GM19043 (cell line): ENCODE results near the gene KCNJ15.
"Not testable (repeated sequence)": the region's sequence is repeated elsewhere in the genome, so short reads cannot be mapped to it uniquely, and the experiment has no call there.

ENCODE experiments used
- ATAC-seq: cut with Tn5 transposase; IDR thresholded peaks from one replicate; pipeline ENCODE4 v1.9.1; 2021; ENCODE audit warnings: low read depth; ENCODE audit not compliant: unreplicated experiment

Gene KCNJ15

DNA sequence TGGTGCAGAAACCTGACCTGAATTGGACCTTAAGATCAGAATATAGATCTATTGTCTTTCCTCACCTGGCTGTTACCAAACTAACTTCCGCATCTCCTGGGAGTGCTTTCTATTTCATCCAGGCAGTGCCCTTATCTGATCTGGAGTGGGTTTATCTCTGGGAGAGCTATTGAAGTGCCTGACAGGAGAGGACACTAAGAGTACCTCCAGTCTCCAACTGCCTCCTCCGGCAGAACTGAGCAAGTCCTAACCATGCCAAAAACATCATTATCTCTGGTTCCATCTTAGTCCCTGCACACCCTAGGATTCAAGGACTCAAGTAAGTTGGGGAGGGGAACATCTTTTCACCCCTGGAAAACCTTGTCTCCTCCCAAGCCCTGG lies 12.4 kb upstream of the KCNJ15 start:
- ATAC-seq = no peak

DNA sequence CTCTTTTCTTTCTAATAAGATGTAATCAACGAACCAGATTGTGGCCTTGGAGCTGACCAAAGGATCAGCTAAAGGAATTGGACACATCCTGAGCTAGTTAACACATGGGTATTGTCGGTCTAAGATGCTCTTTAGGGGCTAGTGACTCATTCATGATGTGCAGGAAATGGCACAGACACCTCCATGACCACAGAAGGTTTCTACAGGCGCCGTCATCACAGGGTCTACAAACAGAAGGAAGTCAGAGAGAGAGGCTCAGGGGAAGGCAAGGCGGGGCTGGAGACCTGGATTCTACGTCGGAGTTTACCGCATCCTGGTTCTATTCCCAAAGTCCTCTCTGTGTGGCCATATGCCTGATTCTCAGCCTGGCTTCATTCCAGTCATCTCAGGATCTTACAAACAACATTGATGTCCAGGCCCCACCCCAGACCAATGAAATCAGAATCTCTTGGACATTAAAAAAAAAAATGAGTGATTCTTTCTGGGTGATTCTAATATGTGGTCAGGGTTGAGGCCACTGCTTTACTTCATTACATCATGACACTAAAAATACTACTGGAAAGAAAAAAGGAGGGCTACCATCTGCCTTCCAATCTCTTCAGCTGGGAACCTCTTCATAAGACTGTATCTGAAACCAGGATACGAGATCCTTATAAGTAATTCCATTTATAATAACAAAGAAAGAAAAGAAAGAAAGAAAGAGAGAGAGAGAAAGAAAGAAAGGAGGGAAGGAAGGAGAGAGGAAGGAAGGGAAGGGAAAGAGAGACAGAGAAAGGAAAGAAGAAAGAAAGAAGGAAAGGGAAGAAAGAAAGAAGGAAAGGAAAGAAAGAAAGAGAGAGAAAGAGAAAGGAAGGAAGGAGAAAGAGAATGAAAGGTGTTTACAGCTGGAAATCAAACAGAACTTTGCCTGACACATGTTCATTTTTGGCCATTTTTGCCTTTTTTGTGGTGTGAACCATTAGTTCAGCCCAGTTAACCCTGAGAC lies 11.6 kb upstream of the KCNJ15 start:
- peak; percentile 83 for ATAC-seq

DNA sequence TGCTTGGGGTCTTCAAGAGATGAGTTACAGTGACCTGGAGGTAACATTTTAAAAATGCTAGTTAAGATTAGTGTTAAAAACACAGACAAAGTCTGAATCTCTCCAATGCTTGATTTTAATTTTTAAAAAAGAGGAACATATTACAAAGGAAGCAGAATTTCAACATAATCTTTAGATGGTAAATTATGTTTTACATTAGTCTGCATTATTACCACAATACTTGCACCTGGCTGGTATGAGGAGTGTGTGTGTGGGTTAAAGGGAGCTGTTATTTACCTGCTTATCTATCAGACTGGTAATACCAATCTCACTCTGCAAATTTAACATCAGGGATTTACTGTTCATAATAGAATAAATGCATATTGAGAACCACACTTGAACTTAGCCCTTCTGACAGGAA lies 10.3 kb upstream of the KCNJ15 start:
- ATAC-seq = no peak

DNA sequence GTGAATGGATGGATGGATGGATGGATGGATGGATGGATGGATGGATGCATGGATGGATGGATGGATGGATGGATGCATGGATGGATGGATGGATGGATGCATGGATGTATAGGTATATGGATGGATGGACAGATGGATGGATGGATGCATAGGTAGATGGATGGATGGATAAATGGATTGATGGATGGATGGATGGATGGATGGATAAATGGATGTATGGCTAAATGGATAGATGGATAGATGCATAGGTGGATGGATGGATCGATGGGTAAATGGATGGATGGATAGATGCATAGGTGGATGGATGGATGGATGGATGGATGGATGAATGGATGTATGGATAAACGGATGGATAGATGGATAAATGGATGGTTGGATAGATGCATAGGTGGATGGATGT lies 9.7 kb upstream of the KCNJ15 start:
- not testable (repeated sequence) for ATAC-seq

DNA sequence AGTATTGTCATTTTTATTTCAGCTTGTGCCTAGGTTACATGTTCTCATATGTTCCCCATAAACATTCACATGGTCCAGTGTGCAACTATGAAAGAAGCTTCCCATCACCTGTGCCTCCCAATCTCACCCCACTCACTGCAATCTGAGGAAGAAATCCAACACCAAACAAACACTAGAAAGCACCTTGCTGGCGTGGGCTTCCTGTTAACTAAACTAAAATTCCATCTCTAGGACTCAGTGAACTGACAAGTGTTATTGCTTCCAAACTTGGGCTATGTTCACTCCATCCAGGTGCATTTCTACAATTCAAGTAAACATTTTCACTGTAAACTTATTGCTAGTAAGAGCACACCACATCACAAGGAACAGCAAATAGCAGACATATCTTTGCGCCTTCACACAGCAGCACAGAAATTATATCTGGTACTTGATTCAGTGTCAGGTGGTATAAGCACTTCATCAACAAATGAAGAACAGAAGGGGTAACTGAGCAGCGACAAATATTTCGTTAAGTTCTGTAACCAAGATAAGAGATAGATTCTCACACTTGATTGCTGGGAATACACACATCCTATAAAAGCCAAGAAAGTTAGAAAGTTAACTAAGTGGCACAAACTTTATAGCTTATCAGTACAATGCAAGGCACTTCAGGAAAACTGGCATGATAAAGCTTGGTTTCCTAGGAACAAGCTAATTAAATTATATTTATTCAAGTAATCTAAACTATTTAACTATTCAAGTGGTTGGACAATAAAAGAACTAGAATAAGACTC lies 8.9 kb upstream of the KCNJ15 start:
- ATAC-seq = no peak

DNA sequence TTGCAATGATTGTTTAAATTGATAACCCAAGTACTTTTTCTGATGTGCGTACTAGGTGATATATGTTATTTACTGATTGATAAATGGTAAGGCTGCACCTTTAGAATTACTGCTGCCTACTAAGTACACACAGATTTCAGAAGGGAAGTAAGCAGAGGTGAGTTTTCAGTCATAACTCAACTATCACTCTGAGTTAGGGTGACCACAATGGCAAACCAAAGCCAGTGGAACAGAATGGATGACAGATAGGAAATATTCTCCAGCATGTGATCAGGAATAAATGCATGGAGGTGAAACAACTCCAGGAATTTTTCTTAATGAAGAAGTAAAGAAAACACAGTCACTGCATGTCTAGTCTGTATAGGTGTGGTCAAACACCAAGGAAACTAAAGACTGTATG lies 7.5 kb upstream of the KCNJ15 start:
- peak; percentile 61 for ATAC-seq

DNA sequence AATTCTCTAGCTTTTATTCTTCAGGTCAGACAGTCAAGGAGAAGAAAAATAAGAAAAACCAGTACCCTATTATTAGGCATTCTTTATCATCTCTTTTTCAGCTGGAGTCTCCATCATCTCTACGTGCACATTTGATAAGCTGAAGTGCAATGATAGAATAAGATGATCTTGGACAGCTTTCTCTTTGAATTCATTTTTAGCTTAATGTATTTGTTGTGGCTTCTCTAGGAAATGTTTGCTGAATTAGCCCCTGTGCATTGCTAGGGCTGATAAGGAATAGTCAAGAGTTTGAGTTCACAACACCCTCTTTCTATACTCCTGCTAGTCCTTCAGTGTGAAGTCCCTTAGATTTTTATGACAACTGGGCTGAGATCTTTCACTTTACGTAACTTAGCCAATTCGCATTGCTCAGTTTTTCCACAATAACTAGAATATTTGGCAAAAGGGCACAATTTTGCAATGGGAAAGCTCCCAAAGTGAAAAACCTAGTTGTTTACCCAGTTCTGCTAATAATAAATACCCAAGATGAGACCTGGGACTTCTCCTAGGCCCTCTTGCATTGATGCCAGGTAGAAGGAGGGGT lies 7.0 kb upstream of the KCNJ15 start:
- ATAC-seq = no peak

DNA sequence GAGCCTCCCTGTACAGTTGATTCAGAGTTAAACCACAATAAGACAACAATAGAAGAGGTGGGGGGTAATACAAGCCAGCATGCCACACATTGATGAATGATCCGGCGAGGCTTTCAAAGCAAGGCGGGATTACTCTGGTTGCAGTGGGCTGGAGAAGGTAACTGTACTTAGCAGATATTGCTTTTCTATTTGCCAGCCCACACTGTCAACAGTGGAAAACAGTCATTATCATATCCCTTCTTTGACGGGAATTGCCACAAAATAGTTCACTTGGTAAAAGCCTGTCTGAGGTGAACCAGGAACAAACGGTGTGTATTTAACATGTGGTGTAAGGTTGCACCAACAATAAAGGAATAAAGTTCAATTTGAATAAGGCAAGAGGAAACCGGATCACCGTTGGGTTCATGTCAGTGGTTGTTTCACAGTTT lies 5.8 kb upstream of the KCNJ15 start:
- no peak for ATAC-seq

DNA sequence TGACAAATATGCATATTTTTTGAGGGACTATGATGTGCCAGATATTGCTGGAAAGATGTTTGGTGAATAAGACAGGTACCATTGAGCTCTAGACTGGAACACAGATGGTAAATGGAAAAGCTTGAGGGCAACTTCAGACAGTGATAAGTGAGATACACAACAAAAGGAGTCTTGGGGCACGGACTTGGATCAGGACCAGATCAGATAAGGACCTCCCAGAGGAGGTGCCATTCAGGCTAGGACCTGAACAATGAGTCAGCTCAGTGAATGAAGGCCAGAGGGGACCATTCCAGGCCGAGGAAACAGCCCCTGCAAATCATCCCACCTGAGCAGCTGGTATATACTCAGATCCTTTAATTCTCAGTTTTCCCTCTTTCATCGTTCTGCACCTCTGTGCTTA lies 1.8 kb upstream of the KCNJ15 start:
- ATAC-seq = no peak

DNA sequence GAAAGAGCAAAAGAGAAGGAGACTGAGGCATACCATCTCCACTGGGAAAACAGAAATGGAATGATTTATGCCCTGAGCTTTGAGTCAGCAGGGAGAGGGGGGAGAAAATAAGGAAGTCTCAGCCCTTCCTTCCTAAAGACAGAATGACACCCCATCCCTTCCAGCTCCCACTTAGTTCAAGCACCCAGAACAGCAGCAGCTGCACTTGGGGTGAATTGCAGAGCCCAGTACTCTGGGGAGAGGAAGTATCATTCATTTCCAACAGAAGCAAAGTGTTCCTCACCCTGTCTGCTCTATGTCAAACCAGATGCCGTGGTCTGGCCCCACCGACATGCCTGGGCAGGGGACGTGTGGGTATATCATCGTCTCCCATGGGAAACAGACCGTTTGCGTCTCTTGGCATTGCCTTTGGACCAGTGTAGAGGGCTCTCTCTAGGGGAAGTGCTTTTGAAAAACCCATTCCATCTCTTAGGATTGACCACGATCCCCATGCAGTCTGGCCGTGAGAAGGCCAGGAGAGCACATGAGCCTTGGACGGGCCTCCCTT lies 1.1 kb upstream of the KCNJ15 start:
- no peak for ATAC-seq

DNA sequence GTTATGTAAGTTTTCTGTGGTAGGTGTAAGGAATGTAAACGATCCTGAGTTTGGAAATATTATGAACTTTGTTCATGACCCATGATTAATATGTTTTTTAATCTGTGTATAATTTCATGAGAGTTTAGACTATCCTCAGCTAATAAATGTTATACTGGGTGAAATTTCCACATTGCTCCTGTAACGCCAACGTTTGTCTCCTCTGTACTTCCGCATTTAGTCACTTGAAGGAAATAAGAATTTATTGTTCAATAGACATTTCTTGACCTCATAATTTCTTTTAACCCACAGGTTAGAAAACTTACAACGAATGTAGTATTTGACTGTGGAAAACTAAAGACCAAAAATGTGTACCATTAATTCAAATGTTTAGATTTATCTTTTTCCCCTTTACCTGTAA lies 876 bp downstream of the KCNJ15 start:
- ATAC-seq = no peak

DNA sequence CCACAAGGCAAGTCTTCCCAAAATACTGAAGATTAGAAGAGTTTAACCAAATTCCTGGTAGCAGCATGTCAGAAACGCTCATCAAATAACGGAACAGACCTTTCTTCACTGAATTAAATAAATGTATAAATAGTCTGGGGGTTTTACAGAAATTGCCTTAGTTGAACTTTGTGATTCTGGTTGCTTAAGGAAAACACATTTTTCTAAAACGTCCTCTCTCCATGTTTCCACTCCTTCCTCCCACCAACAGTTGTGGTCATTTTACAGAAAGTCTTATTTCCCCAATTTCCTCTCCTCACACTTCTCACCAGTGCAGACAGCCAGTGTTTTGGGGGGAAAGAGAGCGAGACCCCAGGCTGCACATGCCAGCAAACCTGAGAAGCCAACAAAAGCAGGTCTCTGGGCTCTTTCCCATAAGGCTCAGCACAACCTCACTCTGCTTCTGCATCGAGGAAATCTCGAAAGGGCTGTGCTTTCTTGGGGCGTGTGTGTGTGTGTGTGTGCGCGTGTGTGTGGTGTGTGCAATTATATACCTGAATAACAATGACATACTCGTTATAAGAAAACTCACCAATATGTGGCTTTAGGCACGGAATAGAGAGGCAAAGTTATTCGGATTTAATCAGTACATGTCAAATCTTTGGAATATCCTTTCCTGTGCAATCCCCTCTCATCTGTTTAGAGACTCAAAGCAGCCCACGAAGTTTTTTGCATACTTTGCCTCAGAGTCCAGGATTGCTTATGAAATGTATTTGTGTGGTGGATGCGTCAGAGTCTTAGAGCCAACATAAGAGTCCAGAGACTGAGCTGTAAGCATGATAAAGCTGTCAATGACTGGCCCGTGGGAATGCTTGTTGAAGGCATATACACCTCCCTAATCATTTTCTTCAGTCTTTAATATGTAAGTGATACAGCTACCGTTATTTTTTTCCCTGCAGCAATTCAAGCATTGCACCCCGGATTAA lies 2.0 kb downstream of the KCNJ15 start:
- ATAC-seq = no peak

DNA sequence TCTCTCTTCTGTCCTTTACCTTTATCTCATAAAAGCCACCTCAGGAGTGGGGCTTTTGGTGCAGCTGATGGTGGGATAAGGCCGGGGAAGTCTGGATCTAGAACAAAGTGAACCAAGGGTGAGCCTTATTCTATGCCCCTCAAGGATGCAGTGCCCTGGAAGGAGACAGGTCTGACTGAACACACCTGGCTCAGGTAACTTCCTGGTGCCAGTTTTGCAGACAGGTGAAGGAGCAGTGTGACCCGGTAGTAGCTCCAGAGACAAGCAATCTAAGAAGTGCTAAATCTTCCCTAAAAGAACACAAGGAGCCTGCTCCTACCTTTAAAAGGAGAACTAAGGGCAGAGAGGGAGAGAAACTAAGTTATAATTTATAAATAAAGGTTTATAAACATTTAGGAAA lies 2.9 kb downstream of the KCNJ15 start:
- no peak for ATAC-seq

DNA sequence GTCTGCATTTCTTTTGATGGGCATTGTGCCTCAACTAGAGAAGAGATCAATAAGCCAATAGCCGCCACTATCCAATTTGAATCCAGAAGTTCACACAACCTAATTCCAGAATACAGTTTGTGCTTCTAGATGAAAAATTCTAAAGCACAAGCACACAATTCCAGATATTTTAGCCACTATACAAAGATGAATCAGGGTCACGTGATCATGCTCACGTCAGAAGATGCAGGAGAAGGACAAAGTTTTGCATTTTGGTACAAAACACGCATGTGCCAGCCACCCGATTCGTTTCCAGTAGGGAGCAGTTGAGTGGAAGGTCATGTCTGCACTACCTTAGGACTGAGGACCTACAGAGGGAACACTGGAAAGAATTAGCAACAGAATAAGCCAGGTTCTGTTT lies 3.6 kb downstream of the KCNJ15 start:
- ATAC-seq = no peak

DNA sequence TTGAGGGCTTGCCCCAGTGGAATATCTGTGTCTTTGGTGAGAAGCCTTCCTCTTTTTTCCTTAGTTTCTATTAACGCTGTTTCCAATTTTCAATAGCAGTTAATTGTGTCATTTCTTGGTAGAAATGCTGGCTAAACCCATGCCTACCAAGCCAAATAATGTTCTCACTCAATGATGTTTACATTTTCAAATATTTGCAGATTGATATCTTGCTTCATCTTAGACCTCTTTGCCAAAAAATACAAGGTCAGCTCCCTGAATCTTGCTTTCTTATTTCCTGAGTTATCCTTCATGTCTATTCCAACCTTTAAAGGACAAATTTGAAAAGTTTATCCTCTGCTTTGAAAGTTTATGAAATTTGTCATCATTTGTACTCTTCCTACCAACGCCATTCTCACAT lies 5.1 kb downstream of the KCNJ15 start:
- no peak for ATAC-seq

DNA sequence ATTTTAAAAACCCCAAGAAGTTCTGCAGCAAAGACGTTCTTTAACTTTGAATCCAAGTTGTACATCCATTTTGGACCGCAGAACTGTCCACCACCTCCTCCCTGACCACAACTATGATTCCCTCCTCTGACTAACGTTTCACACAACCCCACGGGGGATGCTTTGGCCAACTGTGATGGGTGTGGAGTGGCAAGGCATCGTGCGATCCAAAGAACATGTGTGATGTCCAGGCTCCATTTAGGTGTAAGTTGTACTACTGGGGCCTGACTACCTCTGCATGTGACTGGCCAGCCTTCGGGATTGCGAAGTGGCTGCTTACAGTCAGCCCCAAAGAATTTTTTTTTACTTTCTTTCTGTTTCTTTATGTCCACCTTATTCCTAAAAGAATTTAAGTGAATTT lies 6.7 kb downstream of the KCNJ15 start:
- ATAC-seq = no peak

DNA sequence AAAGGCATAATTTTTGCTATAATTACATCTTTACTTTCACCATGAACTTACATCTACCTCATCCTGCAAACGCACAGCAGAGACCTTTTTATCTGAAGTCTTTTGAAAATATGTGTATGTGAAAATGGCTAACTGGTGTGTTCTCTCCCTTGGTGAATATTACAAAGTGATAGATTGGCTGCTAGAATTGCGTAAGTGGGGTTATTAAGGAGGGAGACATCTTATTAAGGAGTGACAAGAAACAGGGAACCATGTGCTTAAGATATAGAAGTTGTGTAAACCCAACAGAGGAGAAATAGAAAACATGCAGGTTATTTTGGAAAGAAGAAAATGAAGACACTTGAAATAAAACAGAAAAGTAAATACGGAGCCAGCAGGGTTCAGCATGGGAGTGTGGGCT lies 7.8 kb downstream of the KCNJ15 start:
- no peak for ATAC-seq

DNA sequence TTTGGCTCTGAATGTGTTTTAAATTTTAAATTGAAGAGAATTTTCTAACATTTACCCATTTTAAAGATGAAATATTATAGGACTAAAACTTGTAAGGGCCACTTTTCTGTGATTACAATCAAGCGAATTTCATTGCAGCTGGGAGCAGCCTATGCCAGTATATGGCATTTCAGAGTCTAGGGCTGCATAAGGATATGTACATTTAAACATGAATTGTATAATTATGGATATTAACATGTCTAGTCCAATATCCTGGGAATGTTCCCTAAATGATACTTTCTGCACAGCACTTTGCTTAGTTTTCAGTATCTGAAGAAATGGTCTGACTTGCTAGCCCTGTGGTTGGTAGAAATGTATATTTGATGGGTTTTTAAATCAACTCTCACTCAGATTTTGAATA lies 8.4 kb downstream of the KCNJ15 start:
- ATAC-seq = no peak

DNA sequence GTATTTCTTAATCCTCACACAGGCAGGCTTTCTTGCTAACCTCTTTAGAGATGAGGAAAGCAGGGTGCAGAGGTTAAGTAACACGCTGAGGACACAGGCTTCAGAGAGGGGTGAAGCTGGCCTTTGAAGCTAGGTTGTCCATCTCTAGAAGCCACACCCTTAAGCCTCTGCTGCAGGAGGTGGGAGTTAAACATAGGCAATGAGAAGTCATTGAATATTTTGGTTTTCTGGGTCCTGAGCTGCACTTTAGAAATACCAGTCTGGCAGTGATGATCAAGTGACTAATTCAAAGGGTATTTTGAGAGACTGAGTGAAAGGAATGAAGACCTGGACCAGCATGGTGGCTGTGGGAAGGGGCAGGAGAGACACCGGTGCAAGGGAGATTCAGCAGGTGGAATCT lies 9.9 kb downstream of the KCNJ15 start:
- ATAC-seq = no peak

DNA sequence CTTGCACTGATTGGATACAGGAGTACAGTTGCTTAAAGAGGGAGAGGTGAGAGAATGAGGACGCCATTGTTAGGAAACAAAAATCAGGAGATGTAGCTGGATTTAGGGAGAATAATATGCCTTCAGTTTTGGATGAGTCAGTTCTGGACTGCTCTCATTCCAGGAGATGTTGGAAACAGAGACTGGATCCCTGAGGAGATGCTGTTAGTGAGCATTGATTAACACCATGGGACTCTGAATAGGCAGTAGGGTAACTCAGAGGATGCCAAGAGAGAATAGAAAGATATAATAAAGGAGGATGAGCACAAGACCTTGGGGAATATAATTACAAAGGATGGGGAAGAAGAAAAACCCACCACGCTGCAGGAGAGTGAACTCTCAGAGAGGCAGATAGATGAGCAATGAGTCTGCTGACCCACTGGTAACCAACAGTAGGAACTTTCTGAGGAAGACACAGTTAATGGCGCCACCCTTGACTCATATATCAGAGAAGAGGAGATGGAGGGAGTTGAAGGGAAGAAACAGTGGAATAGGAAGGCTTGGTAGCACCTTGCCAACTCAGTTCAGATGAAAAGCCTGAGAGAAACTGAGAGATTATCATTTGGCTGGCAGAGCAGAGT lies 10.5 kb downstream of the KCNJ15 start:
- no peak for ATAC-seq
